ENCODE results near the gene TLR8.

GRCh38 chrX:12912791-12913482 lies 6.5 kb downstream of the TLR8 start:
- TF ChIP-seq CTCF (IDR thresholded peaks at IDR 0.05), result no peak
- no peak for TF ChIP-seq POLR2A (IDR thresholded peaks at IDR 0.05)
- TF ChIP-seq EP300 (IDR thresholded peaks at IDR 0.05), result no peak

Data from gastroesophageal sphincter (tissue), 3 donors.